T follicular helper cell (primary cell): Measurements from ENCODE around the gene DDX39A.
"Not testable (repeated sequence)": the region's sequence is repeated elsewhere in the genome, so short reads cannot be mapped to it uniquely, and the experiment has no call there.

Experiments
- DNase-seq: peaks from one replicate; pipeline ENCODE4 v3.0.0-alpha.2; 2020; ENCODE audit warnings: low read depth

Gene DDX39A

DNA sequence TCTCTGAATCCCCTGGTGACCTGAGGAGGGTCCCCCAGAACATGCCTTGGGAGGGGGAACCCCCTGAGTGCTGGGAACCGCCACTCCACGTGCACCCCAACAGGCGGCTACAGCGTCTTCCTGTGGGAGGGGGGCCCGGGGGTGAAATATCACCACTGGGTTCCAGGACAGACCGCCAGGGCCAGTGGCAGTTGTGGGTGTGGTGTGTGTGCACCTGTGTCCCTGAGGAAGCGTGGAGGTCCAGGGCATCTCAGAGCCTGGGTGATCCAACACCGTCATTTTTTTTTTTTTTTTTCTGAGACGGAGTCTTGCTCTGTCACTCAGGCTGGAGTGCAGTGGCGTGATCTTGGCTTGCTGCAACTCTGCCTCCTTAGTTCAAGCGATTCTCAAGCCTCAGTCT lies 33.6 kb downstream of the DDX39A start:
- no peak for DNase-seq

DNA sequence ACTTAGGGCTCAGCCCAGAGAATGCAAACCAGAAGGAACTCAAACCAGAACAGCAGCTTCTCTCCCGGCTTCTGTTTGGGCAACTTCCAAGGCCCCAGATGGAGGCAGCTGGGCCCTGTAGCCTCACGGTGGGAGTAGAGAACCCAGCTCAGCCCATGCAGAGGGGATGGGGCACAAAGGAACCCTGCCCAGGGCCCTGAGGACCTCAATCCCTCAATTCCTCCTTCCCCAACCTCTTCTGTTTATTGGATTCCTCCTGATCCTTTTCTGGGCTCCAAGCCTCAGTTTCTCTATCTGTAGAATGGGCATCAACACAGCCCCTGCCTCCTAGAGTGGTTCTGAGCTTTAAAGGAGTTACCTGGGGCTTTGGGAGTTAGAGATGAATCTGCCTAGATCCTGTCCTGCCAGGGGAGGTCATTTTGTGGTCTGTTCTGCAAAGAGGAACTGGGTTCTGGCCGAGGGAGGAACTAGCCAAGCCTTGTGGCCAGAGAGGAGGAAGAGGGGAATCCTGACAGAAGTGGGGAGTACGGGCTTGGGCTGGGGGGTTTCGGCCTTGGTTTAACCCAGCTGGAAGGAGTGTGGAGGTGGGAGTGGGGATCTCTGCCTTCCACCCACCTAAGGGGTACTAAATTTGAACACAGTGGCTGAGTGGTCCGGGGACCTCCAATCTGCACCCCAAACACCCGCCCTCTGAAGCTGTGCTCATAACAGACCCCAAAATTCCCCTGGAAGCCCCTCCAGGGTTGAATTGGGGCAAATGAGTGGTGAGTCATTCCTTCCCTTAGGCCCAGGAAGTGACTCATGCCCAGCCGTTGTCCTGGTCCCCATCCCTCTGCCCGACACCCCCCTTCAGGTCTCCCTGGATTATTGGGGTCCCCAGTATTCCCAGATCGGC lies 35.2 kb downstream of the DDX39A start:
- peak; percentile 60 for DNase-seq

DNA sequence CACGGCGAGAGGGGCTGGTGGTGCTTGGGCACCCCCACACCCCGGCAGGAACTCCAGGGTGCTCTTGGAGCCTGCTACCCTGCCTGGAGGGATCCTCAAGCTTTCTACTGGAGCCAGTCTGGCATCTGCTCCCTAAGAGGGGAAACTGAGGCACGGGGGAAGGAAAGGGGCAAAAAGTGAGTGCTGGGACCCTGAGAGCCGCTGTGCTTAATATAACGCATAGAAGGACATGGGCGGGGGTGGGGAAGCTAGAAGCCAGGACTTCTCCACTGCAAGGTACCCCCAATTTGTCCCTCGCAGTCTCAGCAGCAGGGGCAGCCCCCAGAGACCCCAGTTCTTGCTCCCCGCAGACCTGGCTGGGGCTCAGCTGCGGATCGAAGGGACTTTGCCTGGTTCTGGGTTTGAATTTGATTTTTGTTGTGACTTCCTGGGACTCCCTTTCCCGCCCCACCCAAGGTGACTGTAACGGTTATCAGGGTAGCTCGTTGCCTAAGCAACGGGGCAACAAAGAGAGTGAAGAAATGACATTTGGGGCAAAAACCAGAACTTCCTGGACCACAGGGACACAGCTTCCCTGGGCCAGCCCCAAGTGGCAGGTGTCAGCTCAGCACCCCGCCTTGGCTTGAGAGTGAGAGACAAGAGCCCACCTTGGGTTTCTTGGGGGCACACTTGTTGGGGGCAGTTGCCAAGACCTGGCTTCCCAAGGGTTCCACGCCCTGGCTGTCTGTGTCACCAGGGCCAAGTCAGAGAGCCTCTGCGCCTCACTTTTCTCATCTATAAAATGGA lies 37.3 kb downstream of the DDX39A start:
- peak; percentile 79 for DNase-seq

DNA sequence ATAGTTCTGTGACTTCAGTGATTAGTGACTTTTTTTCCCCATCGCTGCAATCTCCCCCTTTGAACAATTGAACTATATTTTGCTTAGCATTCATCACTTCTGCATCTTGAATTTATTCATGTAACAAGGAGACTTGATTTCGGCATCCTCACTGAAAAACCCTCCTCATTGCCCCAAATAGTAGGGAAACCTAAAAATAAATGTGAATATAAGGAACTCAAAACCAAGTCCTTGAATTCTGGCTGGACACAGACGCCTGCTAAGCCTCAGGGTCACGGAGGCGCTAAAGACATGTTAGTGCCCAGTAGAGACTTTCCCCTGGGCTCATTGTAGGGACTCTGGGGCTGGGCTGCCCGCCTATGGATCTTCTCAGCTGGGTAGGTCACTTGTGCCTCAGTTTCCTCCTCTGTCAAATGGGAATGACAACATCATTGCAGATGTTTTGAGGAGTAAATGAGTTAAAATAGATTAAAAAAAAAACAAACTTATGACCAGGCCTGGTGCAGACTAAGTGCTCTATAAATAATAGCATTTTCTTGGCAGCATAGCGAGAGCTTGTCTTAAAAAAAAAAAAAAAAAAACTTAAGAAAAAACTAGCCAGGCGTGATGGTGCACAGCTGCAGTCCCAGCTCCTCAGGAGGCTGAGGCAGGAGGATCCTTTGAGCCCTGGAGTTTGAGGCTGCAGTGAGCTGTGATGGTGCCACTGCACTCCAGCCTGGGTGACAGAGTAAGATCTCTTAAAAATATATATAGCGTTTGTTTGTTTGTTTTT lies 39.7 kb downstream of the DDX39A start:
- DNase-seq, result no peak

DNA sequence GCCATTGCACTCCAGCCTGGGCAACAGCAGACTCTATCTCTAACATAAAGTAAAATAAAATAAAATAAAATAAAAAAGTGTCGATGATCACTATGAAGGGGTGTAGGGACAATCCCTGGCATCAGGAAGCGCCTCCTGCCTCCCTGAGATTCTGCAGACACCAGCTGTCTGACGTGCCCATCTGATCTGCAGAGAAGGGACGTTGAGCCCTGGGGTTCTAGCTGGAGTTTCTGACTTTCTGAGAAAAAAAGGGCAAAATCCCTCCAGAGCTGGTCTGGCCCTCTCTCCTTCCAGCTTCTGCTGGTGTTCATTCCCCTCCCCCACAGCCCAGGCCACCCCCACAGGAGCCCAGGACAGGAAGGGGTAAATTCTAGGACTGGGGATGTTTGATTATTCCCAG lies 40.3 kb downstream of the DDX39A start:
- DNase-seq, result no peak

DNA sequence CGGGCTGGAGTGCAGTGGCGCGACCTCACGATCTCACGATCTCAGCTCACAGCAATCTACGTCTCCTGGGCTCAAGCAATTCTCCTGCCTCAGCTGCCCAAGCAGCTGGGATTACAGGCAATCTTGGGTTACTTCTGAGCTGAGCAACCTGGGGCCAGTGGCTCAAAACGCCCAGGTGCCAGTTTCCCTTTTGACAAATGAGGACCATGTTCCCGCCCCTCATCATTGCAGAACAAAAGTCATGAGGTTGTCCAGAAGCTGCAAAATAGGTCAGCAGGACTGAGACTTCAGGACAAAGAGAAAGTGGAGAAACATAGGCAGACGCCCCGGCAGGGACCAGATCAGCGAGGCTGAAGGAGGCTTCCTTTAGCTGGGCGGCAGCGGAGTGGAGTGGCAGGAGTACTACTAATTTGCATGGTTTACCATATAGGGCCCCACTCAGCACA lies 41.2 kb downstream of the DDX39A start:
- DNase-seq, result no peak

DNA sequence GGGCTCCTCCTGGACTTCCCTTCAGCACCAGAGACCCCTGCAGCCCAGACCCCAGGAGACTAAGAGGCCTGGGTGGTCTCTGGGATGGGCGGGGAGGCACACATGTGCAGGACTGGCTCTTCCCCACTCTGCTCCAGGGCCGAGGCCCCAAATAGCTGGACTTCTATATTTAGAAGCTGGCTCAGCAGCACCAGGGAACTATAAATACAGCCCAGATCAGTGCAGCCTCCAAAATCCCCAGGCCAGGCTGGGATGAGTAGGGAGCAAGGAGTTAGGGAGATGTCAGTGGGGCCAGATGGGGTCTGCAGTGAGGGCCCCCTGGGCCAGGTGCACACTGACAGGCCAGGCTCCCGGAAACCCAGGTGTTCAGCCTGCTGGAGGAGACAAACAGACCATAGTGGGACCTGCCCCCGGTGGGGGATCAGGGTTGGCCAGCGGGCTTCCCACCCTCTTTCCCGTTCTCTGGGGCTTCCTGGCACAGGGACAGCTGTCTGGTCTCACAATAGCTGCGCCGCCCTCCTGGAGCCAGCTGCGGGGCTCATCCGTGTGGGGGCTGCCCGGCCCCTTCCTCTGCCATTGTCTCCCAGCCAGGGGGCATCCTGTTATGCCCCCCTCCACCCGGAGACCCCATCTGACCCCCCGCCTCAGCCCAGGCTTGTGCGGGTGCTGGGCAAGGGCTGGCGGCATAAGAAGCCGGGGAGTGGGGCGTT lies 43.4 kb downstream of the DDX39A start:
- DNase-seq, result no peak

DNA sequence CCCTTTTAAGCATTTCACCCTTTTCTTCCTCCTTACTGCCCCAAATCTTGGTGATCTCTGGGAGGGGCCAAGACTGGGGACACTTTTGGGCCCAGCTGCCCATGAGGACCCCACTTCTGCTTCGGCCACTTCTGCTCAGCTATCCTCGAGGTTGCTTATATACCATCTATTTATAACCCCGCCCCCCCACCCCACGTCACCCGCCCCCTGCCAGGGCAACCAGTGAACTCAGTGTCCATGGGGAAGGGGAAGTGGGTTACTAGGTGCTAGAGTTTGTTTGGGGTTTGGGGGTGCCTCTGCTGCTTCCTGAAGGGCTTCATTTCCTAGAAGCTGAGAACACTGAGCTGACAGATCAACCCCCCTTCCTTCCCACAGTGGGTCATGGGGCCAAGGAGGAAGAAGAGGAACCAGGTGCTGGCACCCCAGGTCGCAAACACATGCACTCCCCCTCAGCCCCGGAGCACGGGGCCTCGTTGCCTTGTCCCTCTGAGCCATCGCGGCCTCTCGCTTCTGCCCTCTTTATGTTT lies 44.0 kb downstream of the DDX39A start:
- DNase-seq, result peak; percentile 71

DNA sequence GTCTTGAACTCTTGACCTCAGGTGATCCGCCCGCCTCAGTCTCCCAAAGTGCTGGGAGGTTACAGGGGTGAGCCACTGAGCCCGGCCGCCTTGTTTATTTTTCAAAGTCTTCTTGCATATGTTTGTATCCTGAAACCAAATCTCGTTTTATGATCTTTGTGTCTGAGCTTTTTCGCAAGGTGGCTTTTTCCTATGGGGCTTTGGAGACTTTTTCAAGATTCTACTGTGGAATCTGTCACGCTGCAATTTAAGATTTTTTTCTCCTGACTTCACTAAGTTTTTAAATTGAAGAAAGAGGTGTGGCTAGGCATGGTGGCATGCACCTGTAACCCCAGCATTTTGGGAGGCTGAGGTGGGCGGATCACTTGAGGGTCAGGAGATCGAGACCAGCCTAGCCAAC lies 44.8 kb downstream of the DDX39A start:
- not testable (repeated sequence) for DNase-seq

DNA sequence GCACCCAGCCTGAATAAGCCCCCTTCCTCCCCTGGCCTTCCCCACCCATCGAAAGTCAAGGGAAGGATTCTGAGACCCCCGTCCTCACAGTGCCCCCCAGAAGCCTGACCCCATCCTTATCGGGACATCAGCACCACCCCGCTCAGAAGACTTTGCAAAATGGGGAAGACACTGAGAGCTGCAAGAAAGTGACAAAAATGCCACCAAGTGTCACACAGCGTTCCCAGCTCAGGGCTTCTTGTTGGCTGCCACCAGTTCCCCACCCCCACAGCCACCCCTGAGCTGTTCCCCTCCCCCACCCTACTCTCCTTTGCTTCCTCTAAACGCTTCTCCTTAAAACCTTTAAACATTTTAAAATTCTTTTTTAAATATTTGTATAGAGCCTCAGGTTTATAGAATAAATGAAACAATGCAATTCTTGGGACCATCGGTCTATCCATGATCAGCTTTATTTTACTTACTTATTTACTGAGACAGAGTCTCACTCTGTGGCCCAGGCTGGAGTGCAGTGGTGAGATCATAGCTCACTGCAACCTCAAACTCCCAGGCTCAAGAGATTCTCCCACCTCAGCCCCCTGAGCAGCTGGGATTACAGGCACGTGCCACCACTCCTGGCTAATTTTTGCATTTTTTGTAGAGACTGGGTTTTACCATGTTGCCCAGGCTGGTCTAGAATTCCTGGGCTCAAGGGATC lies 46.6 kb downstream of the DDX39A start:
- DNase-seq, result not testable (repeated sequence)

DNA sequence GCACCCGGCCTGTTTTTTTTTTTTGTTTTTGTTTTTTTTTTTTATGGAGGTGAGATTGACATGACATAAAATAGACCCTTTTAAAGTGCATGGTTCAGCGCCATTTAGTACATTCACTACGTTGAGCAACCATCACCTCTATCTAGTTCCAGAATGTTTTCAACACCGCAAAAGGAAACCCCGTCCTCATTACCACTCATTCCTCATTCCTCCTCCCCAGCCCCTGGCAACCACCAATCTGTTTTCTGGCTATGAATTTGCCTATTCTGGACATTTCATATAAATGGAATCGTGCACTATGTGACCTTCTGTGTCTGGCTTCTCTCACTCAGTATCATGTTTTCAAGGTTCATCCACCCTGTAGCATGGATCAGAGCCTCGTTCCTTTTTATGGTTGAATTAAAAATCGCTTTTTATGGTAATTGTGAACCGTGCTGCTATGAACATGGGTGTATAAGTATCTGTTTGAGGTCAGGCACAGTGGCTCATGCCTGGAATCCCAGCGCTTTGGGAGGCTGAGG lies 47.8 kb downstream of the DDX39A start:
- no peak for DNase-seq

DNA sequence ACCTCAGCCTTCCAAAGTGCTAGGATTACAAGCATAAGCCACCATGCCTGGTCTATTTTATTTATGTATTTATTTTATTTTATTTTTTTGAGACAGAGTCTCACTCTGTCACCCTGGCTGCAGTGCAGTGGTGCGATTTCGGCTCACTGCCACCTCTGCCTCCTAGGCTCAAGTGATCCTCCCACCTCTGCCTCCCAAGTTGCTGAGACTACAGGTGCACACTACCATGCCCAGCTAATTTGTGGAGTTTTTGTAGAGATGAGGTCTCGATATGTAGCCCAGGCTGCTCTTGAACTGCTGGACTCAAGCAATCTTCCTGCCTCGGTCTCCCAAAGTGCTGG lies 48.2 kb downstream of the DDX39A start:
- DNase-seq, result no peak

DNA sequence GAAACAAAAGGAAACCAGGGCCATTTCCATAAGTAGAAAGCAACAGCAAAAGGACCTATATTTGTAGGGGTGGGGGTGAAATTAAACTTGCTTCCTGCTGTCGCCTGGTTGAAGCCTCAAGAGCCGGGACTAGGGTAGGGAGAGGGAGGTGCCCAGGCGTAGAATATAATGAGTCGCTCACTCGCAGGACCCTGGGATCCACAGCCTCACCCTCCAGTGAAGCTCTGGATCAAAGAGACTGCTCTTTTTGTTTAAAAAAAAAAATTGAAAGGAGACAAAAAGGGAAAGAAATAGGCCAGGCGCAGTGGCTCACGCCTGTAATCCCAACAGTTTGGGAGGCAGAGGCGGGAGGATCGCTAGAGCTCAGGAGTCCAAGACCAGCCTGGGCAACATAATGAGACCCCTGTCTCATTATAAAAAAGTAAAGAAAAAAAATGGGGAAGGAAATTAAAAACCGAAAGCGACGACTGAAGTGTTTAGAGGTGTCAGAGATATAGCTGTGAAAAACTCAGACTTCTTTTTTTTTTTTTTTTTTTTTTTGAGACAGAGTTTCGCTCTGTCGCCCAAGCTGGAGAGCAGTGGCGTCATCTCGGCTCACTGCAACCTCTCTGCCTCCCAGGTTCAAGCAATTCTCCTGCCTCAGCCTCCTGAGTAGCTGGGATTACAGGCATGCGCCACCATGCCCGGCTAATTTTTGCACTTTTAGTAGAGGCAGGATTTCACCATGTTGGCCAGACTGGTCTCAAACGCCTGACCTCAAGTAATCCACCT lies 48.8 kb downstream of the DDX39A start:
- DNase-seq, result peak; percentile 55

DNA sequence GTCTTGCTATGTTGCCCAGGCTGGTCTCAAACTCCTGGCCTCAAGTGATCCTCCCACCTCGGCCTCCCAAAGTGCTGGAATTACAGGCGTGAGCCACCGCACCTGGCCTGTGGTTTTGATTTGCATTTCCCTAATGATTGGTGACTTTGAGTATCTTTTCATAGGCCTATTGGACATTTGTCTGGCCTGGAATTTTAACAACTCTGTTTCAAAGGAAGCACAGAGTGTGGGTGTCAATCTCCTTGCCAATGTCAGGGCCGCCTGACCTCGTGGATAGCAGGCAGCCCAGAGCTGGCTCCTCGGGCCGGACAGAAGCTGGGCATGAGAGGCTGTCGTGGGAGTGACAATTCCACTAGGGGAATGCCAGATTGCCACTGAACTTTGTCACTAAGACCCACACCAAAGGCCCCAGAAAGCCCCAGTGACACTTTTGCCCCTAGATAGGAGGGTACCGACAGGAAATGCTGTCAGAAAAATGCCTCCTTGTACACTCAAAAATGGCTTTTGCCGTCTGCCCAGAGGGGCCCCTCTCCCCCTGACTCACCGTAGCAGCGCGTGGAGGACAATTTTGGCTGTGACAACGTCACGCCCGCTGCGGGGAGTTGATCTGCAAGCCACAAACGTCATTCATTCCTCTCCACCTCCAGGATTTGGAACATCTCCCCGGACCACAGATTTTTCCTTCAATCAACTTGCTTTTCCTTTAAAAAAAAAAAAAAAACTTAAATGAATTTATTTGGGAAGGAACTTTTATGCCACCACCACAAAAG lies 49.6 kb downstream of the DDX39A start:
- DNase-seq, result peak; percentile 84

DNA sequence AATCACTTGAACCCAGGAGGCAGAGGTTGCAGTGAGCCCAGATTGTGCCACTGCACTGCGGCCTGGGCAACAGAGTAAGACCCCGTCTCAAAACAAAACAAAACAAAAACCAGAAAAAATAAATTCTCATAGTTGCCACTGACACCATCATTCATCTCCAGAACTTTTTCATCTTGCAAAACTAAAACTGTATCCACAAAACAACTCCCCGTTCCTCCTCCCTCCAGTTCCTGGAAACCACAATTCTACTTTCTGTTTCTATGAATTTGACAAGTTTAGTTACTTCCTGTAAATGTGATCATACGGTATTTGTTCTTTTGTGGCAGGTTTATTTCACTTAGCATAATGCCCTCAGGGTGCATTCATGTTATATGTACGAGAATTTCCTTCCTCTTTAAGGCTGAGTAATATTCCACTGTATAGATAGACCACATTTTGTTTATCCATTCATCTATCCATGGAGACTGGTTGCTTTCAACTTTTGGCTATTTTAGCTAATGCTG lies 51.1 kb downstream of the DDX39A start:
- no peak for DNase-seq

DNA sequence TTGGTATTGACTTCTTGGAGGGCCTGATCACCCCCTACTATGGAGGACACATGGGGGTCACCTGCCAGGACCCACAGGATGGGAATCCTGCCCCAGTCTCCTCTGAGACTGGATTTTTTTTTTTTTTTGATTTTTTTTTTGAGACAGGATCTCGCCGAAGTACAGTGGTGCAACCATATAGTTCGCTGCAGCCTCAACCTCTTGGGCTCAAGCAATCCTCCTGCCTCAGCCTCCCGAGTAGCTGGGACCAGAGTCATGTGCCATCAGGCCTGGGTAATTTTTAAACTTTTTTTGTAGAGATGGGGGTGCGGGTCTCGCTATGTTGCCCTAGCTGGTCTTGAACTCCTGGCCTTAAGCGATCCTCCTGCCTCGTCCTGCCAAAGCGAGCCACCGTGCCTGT lies 52.1 kb downstream of the DDX39A start:
- no peak for DNase-seq

DNA sequence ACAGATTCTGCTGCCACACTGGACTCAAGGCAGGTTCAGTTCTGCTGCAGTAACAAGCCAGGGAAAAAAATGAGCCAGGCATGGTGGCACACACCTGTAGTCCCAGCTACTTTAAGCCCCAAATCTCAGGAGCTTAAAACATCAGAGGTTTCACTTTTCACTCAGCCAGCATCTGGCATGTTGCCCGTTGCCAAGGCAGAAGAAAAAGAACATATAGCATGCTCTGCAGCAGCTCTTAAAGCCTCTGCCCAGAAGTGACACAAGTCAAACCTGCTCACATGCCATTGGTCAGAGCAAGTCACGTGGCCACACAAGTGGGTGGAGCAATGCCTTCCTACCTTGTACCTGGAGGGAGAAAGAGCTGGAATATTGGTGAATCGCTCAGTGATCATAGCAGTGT lies 52.6 kb downstream of the DDX39A start:
- peak; percentile 92 for DNase-seq

DNA sequence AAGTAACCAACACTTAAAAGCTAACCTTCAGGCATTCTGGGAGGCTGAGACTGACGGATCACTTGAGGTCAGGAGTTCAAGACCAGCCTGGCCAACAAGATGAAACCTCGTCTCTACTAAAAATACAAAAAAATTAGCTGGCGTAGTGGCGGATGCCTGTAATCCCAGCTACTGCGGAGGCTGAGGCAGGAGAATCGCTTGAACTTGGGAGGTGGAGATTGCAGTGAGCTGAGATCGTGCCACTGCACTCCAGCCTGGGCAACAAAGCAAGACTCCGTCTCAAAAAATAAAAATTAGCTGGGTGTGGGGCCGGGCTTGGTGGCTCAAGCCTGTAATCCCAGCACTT lies 55.1 kb downstream of the DDX39A start:
- not testable (repeated sequence) for DNase-seq
